HCT116 (cell line): ENCODE data around the gene RMRP. TPM values are rescaled to one million over a fixed set of nuclear protein-coding genes. Genes with fewer than 3 reads are reported as not detected.

ENCODE experiments used
- ATAC-seq: fragments of 200-7000 bp; cut with Tn5 transposase; 2 replicates; pipeline ENCODE4 v1.9.1; 2020; ENCODE audit warnings: mild to moderate bottlenecking, moderate library complexity
- BruUV-seq: library from RNA; stranded (reverse); fragments of 400-500 nt; replicated peaks from 2 replicates; lab custom pipeline; 2021; lab: Mats Ljungman, UMichigan
- CTCF ChIA-PET: fragments of 300-600 bp; sonication (Branson Sonifier 250); formaldehyde crosslinking; loops from one replicate; lab custom pipeline; 2021; ENCODE audit warnings: antibody characterized with exemption; lab: Charles Lee
- POLR2A ChIA-PET: fragments of 300-600, 350-600 bp; sonication (Branson Sonifier 250); formaldehyde crosslinking; loops from one replicate; lab custom pipeline; 2021; ENCODE audit warnings: antibody characterized with exemption; lab: Charles Lee
- RAD21 ChIA-PET, 2 experiments: fragments of 300-600 bp; sonication (Branson Sonifier 250); formaldehyde crosslinking; loops; one replicate each; lab custom pipeline; 2023; ENCODE audit warnings: low total read pairs in 2 of 2; ENCODE audit not compliant: uncharacterized antibody in 2 of 2, unreplicated experiment in 2 of 2, low non-redundant PET in 1 of 2; lab: Charles Lee
- DNase-seq: peaks from one replicate; pipeline ENCODE4 v3.0.0-alpha.2; 2010; ENCODE audit warnings: low read depth, low spot score
- H2AFZ ChIP-seq: fragments of 200-600 bp; shearing (Covaris generic), sonication (generic); 2 replicates; pipeline ENCODE4 v1.6.1; 2017; ENCODE audit warnings: low read depth, mixed run types, mixed read lengths, antibody characterized with exemption, low read length; ENCODE audit not compliant: poor library complexity, severe bottlenecking
- H3K27ac ChIP-seq: 2 replicates; pipeline ENCODE4 v1.5.1; 2012; ENCODE audit warnings: low read depth, low read length
- H3K27me3 ChIP-seq: fragments of 200-600 bp; sonication (generic); 2 replicates; pipeline ENCODE4 v1.6.1; 2016; ENCODE audit warnings: mixed run types, low read length, mixed read lengths; ENCODE audit not compliant: insufficient read depth
- H3K36me3 ChIP-seq, 2 experiments: fragments of 200-500 bp in 1 of 2; fragments of 200-600 bp in 1 of 2; sonication (Bioruptor generic) in 1 of 2; sonication (generic) in 1 of 2; 2 replicates each; pipeline versions ENCODE4 v1.5.1 to v1.6.1; 2014 to 2016; ENCODE audit warnings: low read length in 2 of 2, inconsistent platforms in 1 of 2, mixed read lengths in 1 of 2, mixed run types in 1 of 2; ENCODE audit not compliant: insufficient read depth in 2 of 2, control insufficient read depth in 1 of 2
- H3K4me1 ChIP-seq, 2 experiments: fragments of 200-600 bp in 1 of 2; sonication (generic) in 1 of 2; 2 replicates each; pipeline versions ENCODE4 v1.5.1 to v1.6.1; 2012 to 2017; ENCODE audit warnings: low read length in 2 of 2, inconsistent platforms in 1 of 2, mild to moderate bottlenecking in 1 of 2, mixed read lengths in 1 of 2, mixed run types in 1 of 2, moderate library complexity in 1 of 2; ENCODE audit not compliant: insufficient read depth in 2 of 2, control insufficient read depth in 1 of 2
- H3K4me2 ChIP-seq: fragments of 200-600 bp; sonication (generic); 2 replicates; pipeline ENCODE4 v1.6.1; 2017; ENCODE audit warnings: mixed run types, low read length, mixed read lengths
- H3K4me3 ChIP-seq, 2 experiments: fragments of 200-600 bp in 1 of 2; sonication (generic) in 1 of 2; replicated peaks in 1 of 2; 2 replicates each; pipeline ENCODE4 v1.5.1; 2011 to 2016; ENCODE audit warnings: low read length in 2 of 2, control low read depth in 1 of 2, low read depth in 1 of 2, mild to moderate bottlenecking in 1 of 2, mixed read lengths in 1 of 2, mixed run types in 1 of 2
- H3K79me2 ChIP-seq: fragments of 200-600 bp; sonication (generic); 2 replicates; pipeline ENCODE4 v1.6.1; 2017; ENCODE audit warnings: mild to moderate bottlenecking, mixed run types, low read length, moderate library complexity, mixed read lengths; ENCODE audit not compliant: insufficient read depth
- H3K9ac ChIP-seq: fragments of 200-600 bp; sonication (generic); 2 replicates; pipeline ENCODE4 v1.6.1; 2016; ENCODE audit warnings: low read length, mixed read lengths
- H3K9me2 ChIP-seq: fragments of 200-600 bp; sonication (generic), shearing (Covaris generic); 2 replicates; pipeline ENCODE4 v1.6.1; 2017; ENCODE audit warnings: mixed run types, mild to moderate bottlenecking, moderate library complexity; ENCODE audit not compliant: insufficient read depth
- H3K9me3 ChIP-seq, 2 experiments: fragments of 200-500 bp in 1 of 2; fragments of 200-600 bp in 1 of 2; sonication (Bioruptor generic) in 1 of 2; sonication (generic) in 1 of 2; 2 replicates each; pipeline ENCODE4 v1.6.1; 2014 to 2017; ENCODE audit warnings: low read length in 2 of 2, mixed read lengths in 2 of 2, inconsistent platforms in 1 of 2, low read depth in 1 of 2, mild to moderate bottlenecking in 1 of 2, mixed run types in 1 of 2, moderate library complexity in 1 of 2; ENCODE audit not compliant: control insufficient read depth in 1 of 2, insufficient read depth in 1 of 2
- H4K20me1 ChIP-seq: fragments of 200-600 bp; sonication (generic), shearing (Covaris generic); 2 replicates; pipeline ENCODE4 v1.6.1; 2017; ENCODE audit warnings: mixed run types, mild to moderate bottlenecking, moderate library complexity; ENCODE audit not compliant: insufficient read depth
- CBX3 ChIP-seq: IDR thresholded peaks from 2 replicates; pipeline ENCODE4 v1.6.1; 2012; ENCODE audit warnings: low read depth
- CEBPB ChIP-seq: IDR thresholded peaks from 2 replicates; pipeline ENCODE4 v1.6.1; 2012; ENCODE audit warnings: low read depth
- ELF1 ChIP-seq: IDR thresholded peaks from 2 replicates; pipeline ENCODE4 v1.6.1; 2012; ENCODE audit warnings: low read depth, borderline replicate concordance
- EZH2 ChIP-seq: fragments of 200-600 bp; sonication (generic); IDR thresholded peaks from 2 replicates; pipeline ENCODE4 v1.6.1; 2017; ENCODE audit warnings: antibody characterized with exemption, mixed run types
- JUND ChIP-seq: IDR thresholded peaks from 2 replicates; pipeline ENCODE4 v1.6.1; 2012
- RAD21 ChIP-seq: IDR thresholded peaks from 2 replicates; pipeline ENCODE4 v1.6.1; 2012; ENCODE audit warnings: low read depth, mild to moderate bottlenecking
- YY1 ChIP-seq: IDR thresholded peaks from 2 replicates; pipeline ENCODE4 v1.6.1; 2011; ENCODE audit warnings: low read length, low read depth, moderate library complexity, mild to moderate bottlenecking; ENCODE audit not compliant: insufficient replicate concordance; ENCODE audit errors: extremely low read depth
- ZNF274 ChIP-seq: fragments of 200-500 bp; sonication (Bioruptor generic); IDR thresholded peaks from 2 replicates; pipeline ENCODE4 v1.6.1; 2014; ENCODE audit warnings: mild to moderate bottlenecking, low read depth, low read length, inconsistent platforms
- intact Hi-C: fragments of 100-400 bp; cut with micrococcal nuclease; formaldehyde crosslinking; loops from 2 replicates; pipeline ENCODE4 v1.10.0; 2022
- total RNA-seq: library from RNA; stranded (reverse); gene quantifications from one replicate; pipeline ENCODE4 v1.2.1, GENCODE V29; 2021; ENCODE audit not compliant: unreplicated experiment
- TF ChIP-seq, protein P1 (sequence below): IDR thresholded peaks from 2 replicates; pipeline ENCODE4 v1.6.1; 2012
- TF ChIP-seq, protein P2 (sequence below): IDR thresholded peaks from 2 replicates; pipeline ENCODE4 v1.6.1; 2012; ENCODE audit warnings: low read depth

Gene RMRP
- total RNA-seq, 1 experiment from 2014 or later, result 30,969 TPM

DNA sequence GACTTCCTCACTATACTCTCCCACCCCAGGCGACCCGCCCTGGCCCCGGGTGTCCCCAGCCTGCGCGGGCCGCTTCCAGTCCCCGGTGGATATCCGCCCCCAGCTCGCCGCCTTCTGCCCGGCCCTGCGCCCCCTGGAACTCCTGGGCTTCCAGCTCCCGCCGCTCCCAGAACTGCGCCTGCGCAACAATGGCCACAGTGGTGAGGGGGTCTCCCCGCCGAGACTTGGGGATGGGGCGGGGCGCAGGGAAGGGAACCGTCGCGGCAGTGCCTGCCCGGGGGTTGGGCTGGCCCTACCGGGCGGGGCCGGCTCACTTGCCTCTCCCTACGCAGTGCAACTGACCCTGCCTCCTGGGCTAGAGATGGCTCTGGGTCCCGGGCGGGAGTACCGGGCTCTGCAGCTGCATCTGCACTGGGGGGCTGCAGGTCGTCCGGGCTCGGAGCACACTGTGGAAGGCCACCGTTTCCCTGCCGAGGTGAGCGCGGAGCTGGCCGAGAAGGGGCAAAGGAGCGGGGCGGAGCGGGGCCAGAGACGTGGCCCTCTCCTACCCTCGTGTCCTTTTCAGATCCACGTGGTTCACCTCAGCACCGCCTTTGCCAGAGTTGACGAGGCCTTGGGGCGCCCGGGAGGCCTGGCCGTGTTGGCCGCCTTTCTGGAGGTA lies 18.0 kb upstream of the RMRP start:
- Histone ChIP-seq H4K20me1 (no peaks in the 10 kb centered on the region), H3K4me2 (no peak overlapping the region), H3K4me3 (no peak overlapping the region), H3K79me2 (no peaks in the 10 kb centered on the region), H3K9ac (no peak overlapping the region), H3K4me1 (peaks cover 0 to 11% of the 10 kb centered on the region in 2 experiments; a peak in 2 of 4 replicates), H3K27ac (no peak overlapping the region), H2AFZ (no peak overlapping the region), H3K27me3 (no peaks in the 10 kb centered on the region), H3K36me3 (no peaks in the 10 kb centered on the region), H3K9me3 (no peaks in the 10 kb centered on the region), H3K9me2 (no peaks in the 10 kb centered on the region)
- ATAC-seq, result no peak
- intact Hi-C loops, result no loop called here
- no TSS peak for BruUV-seq
- CTCF ChIA-PET, result no interaction called here
- TF ChIP-seq JUND (no peak), CEBPB (no peak), ELF1 (no peak), CBX3 (no peak), ZNF274 (no peak), EZH2 (no peak), YY1 (no peak), RAD21 (no peak)
- TF ChIP-seq, protein P1, sequence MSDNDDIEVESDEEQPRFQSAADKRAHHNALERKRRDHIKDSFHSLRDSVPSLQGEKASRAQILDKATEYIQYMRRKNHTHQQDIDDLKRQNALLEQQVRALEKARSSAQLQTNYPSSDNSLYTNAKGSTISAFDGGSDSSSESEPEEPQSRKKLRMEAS, result no peak
- TF ChIP-seq, protein P2, sequence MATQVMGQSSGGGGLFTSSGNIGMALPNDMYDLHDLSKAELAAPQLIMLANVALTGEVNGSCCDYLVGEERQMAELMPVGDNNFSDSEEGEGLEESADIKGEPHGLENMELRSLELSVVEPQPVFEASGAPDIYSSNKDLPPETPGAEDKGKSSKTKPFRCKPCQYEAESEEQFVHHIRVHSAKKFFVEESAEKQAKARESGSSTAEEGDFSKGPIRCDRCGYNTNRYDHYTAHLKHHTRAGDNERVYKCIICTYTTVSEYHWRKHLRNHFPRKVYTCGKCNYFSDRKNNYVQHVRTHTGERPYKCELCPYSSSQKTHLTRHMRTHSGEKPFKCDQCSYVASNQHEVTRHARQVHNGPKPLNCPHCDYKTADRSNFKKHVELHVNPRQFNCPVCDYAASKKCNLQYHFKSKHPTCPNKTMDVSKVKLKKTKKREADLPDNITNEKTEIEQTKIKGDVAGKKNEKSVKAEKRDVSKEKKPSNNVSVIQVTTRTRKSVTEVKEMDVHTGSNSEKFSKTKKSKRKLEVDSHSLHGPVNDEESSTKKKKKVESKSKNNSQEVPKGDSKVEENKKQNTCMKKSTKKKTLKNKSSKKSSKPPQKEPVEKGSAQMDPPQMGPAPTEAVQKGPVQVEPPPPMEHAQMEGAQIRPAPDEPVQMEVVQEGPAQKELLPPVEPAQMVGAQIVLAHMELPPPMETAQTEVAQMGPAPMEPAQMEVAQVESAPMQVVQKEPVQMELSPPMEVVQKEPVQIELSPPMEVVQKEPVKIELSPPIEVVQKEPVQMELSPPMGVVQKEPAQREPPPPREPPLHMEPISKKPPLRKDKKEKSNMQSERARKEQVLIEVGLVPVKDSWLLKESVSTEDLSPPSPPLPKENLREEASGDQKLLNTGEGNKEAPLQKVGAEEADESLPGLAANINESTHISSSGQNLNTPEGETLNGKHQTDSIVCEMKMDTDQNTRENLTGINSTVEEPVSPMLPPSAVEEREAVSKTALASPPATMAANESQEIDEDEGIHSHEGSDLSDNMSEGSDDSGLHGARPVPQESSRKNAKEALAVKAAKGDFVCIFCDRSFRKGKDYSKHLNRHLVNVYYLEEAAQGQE, result no peak
- POLR2A ChIA-PET, result no interaction called here
- RAD21 ChIA-PET, result no interaction called here
- DNase-seq, result no peak
